Inflammatory macrophage treated with lipopolysaccharide for 1 hour (primary cell): ENCODE data around the gene NOVA1.
"Not testable (repeated sequence)": the region's sequence is repeated elsewhere in the genome, so short reads cannot be mapped to it uniquely, and the experiment has no call there.

Source experiments
- DNase-seq, 2 donors: peaks; one replicate each; pipeline ENCODE4 v3.0.0-alpha.2; 2020 to 2022

Gene NOVA1

GRCh38 chr14:26597589-26598080 is at the start of gene NOVA1:
Gene NOVA1, minus strand, starts transcription at chr14:26598033. Its CDS starts 597 bp downstream, at chr14:26597436.
- DNase-seq: no peak

- DNase-seq: not testable (repeated sequence)
Measured at GRCh38 chr14:26645057-26645456, 47.2 kb upstream of the NOVA1 start.

- DNase-seq: no peak
Measured at GRCh38 chr14:26636561-26636960, 38.7 kb upstream of the NOVA1 start.

GRCh38 chr14:26634946-26635345 is 37.1 kb upstream of the NOVA1 start:
- DNase-seq: not testable (repeated sequence)

- no peak for DNase-seq
Measured at GRCh38 chr14:26626256-26626655, 28.4 kb upstream of the NOVA1 start.

- no peak for DNase-seq
Measured at GRCh38 chr14:26622611-26623010, 24.8 kb upstream of the NOVA1 start.

GRCh38 chr14:26621807-26622560 is 24.2 kb upstream of the NOVA1 start:
- no peak for DNase-seq

- no peak for DNase-seq
Measured at GRCh38 chr14:26621364-26621763, 23.5 kb upstream of the NOVA1 start.

- no peak for DNase-seq
Measured at GRCh38 chr14:26611259-26611658, 13.4 kb upstream of the NOVA1 start.

- DNase-seq: no peak
Measured at GRCh38 chr14:26606729-26607312, 9.0 kb upstream of the NOVA1 start.

GRCh38 chr14:26605602-26606001 is 7.8 kb upstream of the NOVA1 start:
- DNase-seq: no peak

- no peak for DNase-seq
Measured at GRCh38 chr14:26602902-26603301, 5.1 kb upstream of the NOVA1 start.

GRCh38 chr14:26601856-26602255 is 4.0 kb upstream of the NOVA1 start:
- no peak for DNase-seq

GRCh38 chr14:26599291-26599690 is 1.5 kb upstream of the NOVA1 start:
- DNase-seq: no peak

GRCh38 chr14:26598672-26599131 is 869 bp upstream of the NOVA1 start:
- no peak for DNase-seq

- DNase-seq: no peak
Measured at GRCh38 chr14:26598081-26598671, 343 bp upstream of the NOVA1 start.

GRCh38 chr14:26597071-26597588 is 703 bp downstream of the NOVA1 start:
- no peak for DNase-seq

GRCh38 chr14:26596543-26597061 is 1.2 kb downstream of the NOVA1 start:
- DNase-seq: no peak

- DNase-seq: no peak
Measured at GRCh38 chr14:26595926-26596542, 1.8 kb downstream of the NOVA1 start.

- DNase-seq: no peak
Measured at GRCh38 chr14:26594756-26595545, 2.9 kb downstream of the NOVA1 start.

GRCh38 chr14:26594148-26594547 is 3.7 kb downstream of the NOVA1 start:
- DNase-seq: no peak

GRCh38 chr14:26593357-26593756 is 4.5 kb downstream of the NOVA1 start:
- no peak for DNase-seq
